ENCODE measurements around the gene FAM107B.

DNA sequence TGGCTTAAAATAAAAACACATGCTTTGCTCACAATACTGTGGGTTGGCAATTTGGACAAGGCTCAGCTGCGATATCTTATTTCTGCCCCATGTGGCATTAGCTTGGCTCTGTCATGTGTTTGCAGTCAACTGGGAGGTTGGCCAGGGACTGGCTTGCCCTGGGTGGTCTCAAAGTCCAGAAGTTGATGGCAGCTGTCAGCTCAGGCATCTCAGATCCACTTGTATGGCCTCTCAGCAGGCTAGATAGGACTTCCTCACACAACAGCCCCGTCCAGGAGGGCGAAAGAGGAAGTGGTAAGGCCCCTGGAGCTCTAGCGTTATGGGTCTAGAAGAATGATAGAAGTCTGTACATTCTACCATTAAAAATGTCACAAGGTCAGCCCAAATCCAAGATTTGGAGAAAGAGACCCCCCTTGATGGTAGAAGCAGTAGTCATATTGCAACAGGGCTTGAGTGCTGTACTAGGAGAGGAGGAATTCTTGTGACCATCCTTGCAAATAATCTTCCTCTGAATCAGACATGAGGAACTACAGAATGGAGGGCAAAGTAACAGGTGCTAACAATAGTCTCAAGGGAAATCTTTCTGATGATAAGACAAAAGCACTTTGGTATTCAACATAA is 166.2 kb downstream of the FAM107B start:
- TF ChIP-seq, protein P1, sequence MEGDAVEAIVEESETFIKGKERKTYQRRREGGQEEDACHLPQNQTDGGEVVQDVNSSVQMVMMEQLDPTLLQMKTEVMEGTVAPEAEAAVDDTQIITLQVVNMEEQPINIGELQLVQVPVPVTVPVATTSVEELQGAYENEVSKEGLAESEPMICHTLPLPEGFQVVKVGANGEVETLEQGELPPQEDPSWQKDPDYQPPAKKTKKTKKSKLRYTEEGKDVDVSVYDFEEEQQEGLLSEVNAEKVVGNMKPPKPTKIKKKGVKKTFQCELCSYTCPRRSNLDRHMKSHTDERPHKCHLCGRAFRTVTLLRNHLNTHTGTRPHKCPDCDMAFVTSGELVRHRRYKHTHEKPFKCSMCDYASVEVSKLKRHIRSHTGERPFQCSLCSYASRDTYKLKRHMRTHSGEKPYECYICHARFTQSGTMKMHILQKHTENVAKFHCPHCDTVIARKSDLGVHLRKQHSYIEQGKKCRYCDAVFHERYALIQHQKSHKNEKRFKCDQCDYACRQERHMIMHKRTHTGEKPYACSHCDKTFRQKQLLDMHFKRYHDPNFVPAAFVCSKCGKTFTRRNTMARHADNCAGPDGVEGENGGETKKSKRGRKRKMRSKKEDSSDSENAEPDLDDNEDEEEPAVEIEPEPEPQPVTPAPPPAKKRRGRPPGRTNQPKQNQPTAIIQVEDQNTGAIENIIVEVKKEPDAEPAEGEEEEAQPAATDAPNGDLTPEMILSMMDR (IDR thresholded peaks at IDR 0.05), result no peak
- TF ChIP-seq POLR2AphosphoS5 (IDR thresholded peaks at IDR 0.05), result no peak
